ENCODE data around the gene AGAP2. TPM values are rescaled to one million over a fixed set of nuclear protein-coding genes. Genes with fewer than 3 reads are reported as not detected.

AGAP2 gene
- total RNA-seq, 3 donors from 2014 or later, result 1.3 to 2.7 (median 2.2) TPM

GRCh38 chr12:57758552-57759359, 20.2 kb upstream of the AGAP2 start:
- no peak for DNase-seq
- no peak overlapping the region for H3K4me3 ChIP-seq
- no peak for TF ChIP-seq CTCF (IDR thresholded peaks at IDR 0.05)
- no peaks in the 10 kb centered on the region for H3K36me3 ChIP-seq (ENCODE audit: low read depth)
- H3K9me3 ChIP-seq, result no peaks in the 10 kb centered on the region
- no peak for ATAC-seq
- peaks cover 21% of the 10 kb centered on the region for H3K4me1 ChIP-seq (ENCODE audit: low read depth)
- intact Hi-C loops (cut with DNase I, micrococcal nuclease), result no loop called here

GRCh38 chr12:57757771-57758170, 19.2 kb upstream of the AGAP2 start:
- ATAC-seq (no peak), DNase-seq (no peak)
- intact Hi-C loops (cut with DNase I, micrococcal nuclease), result no loop called here
- no peaks in the 10 kb centered on the region for H3K9me3 ChIP-seq
- no peak overlapping the region for H3K4me3 ChIP-seq
- peaks cover 31% of the 10 kb centered on the region for H3K4me1 ChIP-seq (ENCODE audit: low read depth)
- TF ChIP-seq CTCF (IDR thresholded peaks at IDR 0.05), result no peak
- H3K36me3 ChIP-seq (ENCODE audit: low read depth), result no peaks in the 10 kb centered on the region

- DNase-seq, result peak; percentile 67 to 81 (median 73)
- H3K9me3 ChIP-seq, result no peaks in the 10 kb centered on the region
- peak; percentile 66 for TF ChIP-seq CTCF (IDR thresholded peaks at IDR 0.05)
- peak; percentile 21 for ATAC-seq
- no peaks in the 10 kb centered on the region for H3K36me3 ChIP-seq (ENCODE audit: low read depth)
- no peak overlapping the region for H3K4me3 ChIP-seq
- H3K4me1 ChIP-seq (ENCODE audit: low read depth), result peaks cover 35% of the 10 kb centered on the region
- intact Hi-C loops (cut with DNase I, micrococcal nuclease), result no loop called here
Measured at GRCh38 chr12:57756406-57757341, 18.1 kb upstream of the AGAP2 start.

GRCh38 chr12:57755454-57756372, 17.2 kb upstream of the AGAP2 start:
- H3K4me1 ChIP-seq (ENCODE audit: low read depth), result peaks cover 42% of the 10 kb centered on the region
- ATAC-seq, result peak; percentile 14
- no peak for TF ChIP-seq CTCF (IDR thresholded peaks at IDR 0.05)
- H3K9me3 ChIP-seq, result no peaks in the 10 kb centered on the region
- DNase-seq, result peak; percentile 61 to 82 (median 79)
- no peaks in the 10 kb centered on the region for H3K36me3 ChIP-seq (ENCODE audit: low read depth)
- intact Hi-C loops (cut with DNase I, micrococcal nuclease), result no loop called here
- peak overlapping the region; percentile 50 for H3K4me3 ChIP-seq

- H3K4me1 ChIP-seq (ENCODE audit: low read depth), result peaks cover 42% of the 10 kb centered on the region
- intact Hi-C loops (cut with DNase I, micrococcal nuclease), result no loop called here
- DNase-seq, result no peak
- H3K9me3 ChIP-seq, result no peaks in the 10 kb centered on the region
- peak overlapping the region; percentile 50 for H3K4me3 ChIP-seq
- no peaks in the 10 kb centered on the region for H3K36me3 ChIP-seq (ENCODE audit: low read depth)
- TF ChIP-seq CTCF (IDR thresholded peaks at IDR 0.05), result no peak
- no peak for ATAC-seq
Measured at GRCh38 chr12:57755194-57755453, 16.6 kb upstream of the AGAP2 start.

Measured in mucosa of descending colon (tissue), 3 donors.